KMS-11 (cell line): ENCODE results near the gene SMIM14.
"Not testable (repeated sequence)": the region's sequence is repeated elsewhere in the genome, so short reads cannot be mapped to it uniquely, and the experiment has no call there.

Experiments used
- H2AFZ ChIP-seq: fragments of 200-600 bp; sonication (generic); 2 replicates; pipeline ENCODE4 v1.6.1; 2016; ENCODE audit warnings: antibody characterized with exemption, mixed run types, low read depth
- H3K27ac ChIP-seq: fragments of 200-600 bp; sonication (generic); 2 replicates; pipeline ENCODE4 v1.6.1; 2016; ENCODE audit warnings: mild to moderate bottlenecking, mixed run types
- H3K27me3 ChIP-seq: fragments of 200-600 bp; sonication (generic); 2 replicates; pipeline ENCODE4 v1.6.1; 2017; ENCODE audit warnings: mild to moderate bottlenecking, low read depth, mixed run types, moderate library complexity; ENCODE audit not compliant: insufficient read depth
- H3K36me3 ChIP-seq: fragments of 200-600 bp; sonication (generic); 2 replicates; pipeline ENCODE4 v1.6.1; 2017; ENCODE audit warnings: mild to moderate bottlenecking, mixed run types; ENCODE audit not compliant: insufficient read depth
- H3K4me1 ChIP-seq: fragments of 200-600 bp; sonication (generic); 2 replicates; pipeline ENCODE4 v1.6.1; 2016; ENCODE audit warnings: mild to moderate bottlenecking, low read depth, mixed run types; ENCODE audit not compliant: poor library complexity, severe bottlenecking
- H3K4me2 ChIP-seq: fragments of 200-600 bp; sonication (generic); 2 replicates; pipeline ENCODE4 v1.7.0; 2016; ENCODE audit warnings: mild to moderate bottlenecking, mixed run types
- H3K4me3 ChIP-seq: fragments of 200-600 bp; sonication (generic); IDR thresholded peaks from 2 replicates; pipeline ENCODE4 v1.6.1; 2017; ENCODE audit warnings: low read depth, low read length, mixed read lengths; ENCODE audit not compliant: insufficient read depth
- H3K79me2 ChIP-seq: fragments of 200-600 bp; sonication (generic); 2 replicates; pipeline ENCODE4 v1.6.1; 2016; ENCODE audit warnings: low read depth, mixed run types; ENCODE audit not compliant: insufficient read depth
- H3K9ac ChIP-seq: fragments of 200-600 bp; sonication (generic); 2 replicates; pipeline ENCODE4 v1.6.1; 2016; ENCODE audit warnings: mild to moderate bottlenecking, mixed run types
- H4K20me1 ChIP-seq: fragments of 200-600 bp; sonication (generic); 2 replicates; pipeline ENCODE4 v1.6.1; 2016; ENCODE audit warnings: mild to moderate bottlenecking, mixed run types; ENCODE audit not compliant: insufficient read depth
- TF ChIP-seq, protein P1 (sequence below): fragments of 200-600 bp; sonication (generic); conservative IDR thresholded peaks from 2 replicates; pipeline ENCODE4 v1.6.1; 2017; ENCODE audit warnings: low read depth, mild to moderate bottlenecking, antibody characterized with exemption, low read length, moderate library complexity, mixed read lengths

The SMIM14 gene

GRCh38 chr4:39555472-39555871 lies 83.2 kb downstream of the SMIM14 start:
- Histone ChIP-seq H3K79me2 (no peaks in the 10 kb centered on the region), H3K9ac (no peak overlapping the region), H4K20me1 (no peaks in the 10 kb centered on the region), H3K27me3 (no peaks in the 10 kb centered on the region), H3K4me3 (no peak overlapping the region), H3K27ac (no peak overlapping the region), H3K36me3 (no peaks in the 10 kb centered on the region), H3K4me1 (no peaks in the 10 kb centered on the region), H3K4me2 (no peak overlapping the region), H2AFZ (no peak overlapping the region)
- TF ChIP-seq, protein P1, sequence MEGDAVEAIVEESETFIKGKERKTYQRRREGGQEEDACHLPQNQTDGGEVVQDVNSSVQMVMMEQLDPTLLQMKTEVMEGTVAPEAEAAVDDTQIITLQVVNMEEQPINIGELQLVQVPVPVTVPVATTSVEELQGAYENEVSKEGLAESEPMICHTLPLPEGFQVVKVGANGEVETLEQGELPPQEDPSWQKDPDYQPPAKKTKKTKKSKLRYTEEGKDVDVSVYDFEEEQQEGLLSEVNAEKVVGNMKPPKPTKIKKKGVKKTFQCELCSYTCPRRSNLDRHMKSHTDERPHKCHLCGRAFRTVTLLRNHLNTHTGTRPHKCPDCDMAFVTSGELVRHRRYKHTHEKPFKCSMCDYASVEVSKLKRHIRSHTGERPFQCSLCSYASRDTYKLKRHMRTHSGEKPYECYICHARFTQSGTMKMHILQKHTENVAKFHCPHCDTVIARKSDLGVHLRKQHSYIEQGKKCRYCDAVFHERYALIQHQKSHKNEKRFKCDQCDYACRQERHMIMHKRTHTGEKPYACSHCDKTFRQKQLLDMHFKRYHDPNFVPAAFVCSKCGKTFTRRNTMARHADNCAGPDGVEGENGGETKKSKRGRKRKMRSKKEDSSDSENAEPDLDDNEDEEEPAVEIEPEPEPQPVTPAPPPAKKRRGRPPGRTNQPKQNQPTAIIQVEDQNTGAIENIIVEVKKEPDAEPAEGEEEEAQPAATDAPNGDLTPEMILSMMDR = no peak

DNA sequence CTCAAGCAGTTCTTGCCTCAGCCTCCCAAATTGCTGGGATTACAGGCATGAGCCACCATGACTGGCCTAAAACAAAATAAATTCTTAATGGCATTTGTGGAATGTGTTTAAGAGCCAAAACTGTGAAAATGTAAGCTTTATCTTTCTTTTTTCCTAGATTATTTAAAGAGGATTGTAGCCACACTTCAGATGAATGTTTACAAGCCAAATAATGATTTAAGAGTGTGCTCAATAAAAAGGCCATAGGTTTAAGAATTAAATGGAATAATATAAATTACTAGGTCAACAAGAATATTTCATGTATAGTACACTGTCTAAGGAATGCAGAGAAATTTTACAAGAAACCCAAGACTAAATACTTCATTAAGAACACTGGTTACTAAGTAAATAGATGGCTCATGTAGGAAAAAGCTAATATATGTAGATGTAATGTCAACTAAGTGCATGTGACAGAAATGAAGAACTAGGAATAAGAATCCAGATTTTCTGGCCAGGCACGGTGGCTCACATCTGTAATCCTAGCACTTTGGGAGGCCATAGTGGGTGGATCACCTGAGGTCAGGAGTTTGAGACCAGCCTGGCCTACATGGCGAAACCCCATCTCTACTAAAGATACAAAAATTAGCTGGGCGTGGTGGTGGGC lies 90.1 kb downstream of the SMIM14 start:
- H3K79me2 ChIP-seq = no peaks in the 10 kb centered on the region
- no peak overlapping the region for H3K4me2 ChIP-seq
- H4K20me1 ChIP-seq = no peaks in the 10 kb centered on the region
- TF ChIP-seq, protein P1 = no peak
- H3K4me1 ChIP-seq = no peaks in the 10 kb centered on the region
- H3K27ac ChIP-seq = no peak overlapping the region
- H3K36me3 ChIP-seq = no peaks in the 10 kb centered on the region
- no peaks in the 10 kb centered on the region for H3K27me3 ChIP-seq
- no peak overlapping the region for H3K4me3 ChIP-seq
- H2AFZ ChIP-seq = no peak overlapping the region
- no peak overlapping the region for H3K9ac ChIP-seq

DNA sequence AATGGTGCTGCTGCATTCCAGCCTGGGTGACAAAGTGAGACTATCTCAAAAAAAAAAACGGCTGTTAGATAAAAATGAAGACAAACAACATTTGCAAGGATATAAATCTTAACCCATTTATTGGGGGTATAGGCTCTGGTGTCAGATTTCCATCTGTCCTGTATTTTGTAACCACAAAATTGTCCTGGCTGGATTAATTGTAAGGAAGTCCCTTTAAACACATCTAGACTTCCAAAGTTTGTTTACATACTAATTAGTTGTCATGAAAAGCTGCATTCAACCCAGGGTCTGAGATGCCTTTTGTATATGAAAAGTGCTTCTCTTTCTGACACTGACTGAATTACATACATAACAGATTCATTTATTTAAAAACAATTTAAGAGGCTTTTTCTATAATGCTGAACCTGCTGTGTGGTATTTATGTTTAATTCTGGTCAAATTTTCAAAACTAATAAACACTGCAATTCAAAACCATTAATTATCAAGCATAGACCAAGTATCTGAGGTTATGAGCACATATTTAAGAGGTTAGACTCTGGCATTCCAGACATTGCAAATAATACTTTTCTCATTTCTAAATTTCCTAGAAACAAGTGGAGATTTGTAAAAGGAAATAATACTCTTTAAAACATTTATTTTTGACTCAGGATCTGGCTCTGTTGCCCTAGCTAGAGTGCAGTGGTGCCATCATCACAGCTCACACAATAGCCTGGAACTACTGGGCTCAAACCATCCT lies 93.9 kb downstream of the SMIM14 start:
- H4K20me1 ChIP-seq = no peaks in the 10 kb centered on the region
- no peak overlapping the region for H3K4me3 ChIP-seq
- H3K36me3 ChIP-seq = no peaks in the 10 kb centered on the region
- no peak overlapping the region for H3K4me2 ChIP-seq
- no peak overlapping the region for H2AFZ ChIP-seq
- H3K27me3 ChIP-seq = no peaks in the 10 kb centered on the region
- no peak overlapping the region for H3K27ac ChIP-seq
- no peak overlapping the region for H3K9ac ChIP-seq
- H3K79me2 ChIP-seq = no peaks in the 10 kb centered on the region
- TF ChIP-seq, protein P1 = no peak
- H3K4me1 ChIP-seq = no peaks in the 10 kb centered on the region

- H3K27me3 ChIP-seq, H3K27ac ChIP-seq, H3K4me3 ChIP-seq, H3K4me2 ChIP-seq, H3K4me1 ChIP-seq, H4K20me1 ChIP-seq, H3K9ac ChIP-seq, H3K79me2 ChIP-seq, H3K36me3 ChIP-seq, H2AFZ ChIP-seq: not testable (repeated sequence)
Measured at GRCh38 chr4:39544080-39544479, 94.6 kb downstream of the SMIM14 start.

DNA sequence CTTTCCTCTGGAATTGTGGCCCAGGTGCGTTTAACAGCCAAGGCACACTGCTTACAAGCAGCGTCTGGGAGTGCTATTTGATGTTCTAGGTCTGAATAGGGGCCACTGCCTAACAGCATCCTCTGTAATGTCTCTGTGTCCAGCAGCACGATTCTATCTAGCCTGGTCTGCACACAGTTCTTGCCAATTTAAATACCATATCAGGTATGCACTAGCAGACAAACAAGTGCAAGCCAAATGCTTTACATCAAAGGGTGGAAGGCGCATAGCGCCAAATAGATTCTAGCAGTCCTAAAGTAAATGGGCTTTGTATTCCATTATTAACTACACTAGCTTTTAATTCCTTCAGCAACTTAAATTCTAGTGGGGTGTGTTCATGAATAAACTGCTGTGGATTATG lies 95.6 kb downstream of the SMIM14 start:
- Histone ChIP-seq H3K4me3 (no peak overlapping the region), H2AFZ (no peak overlapping the region), H3K36me3 (no peaks in the 10 kb centered on the region), H3K27me3 (no peaks in the 10 kb centered on the region), H3K79me2 (no peaks in the 10 kb centered on the region), H3K4me2 (no peak overlapping the region), H4K20me1 (no peaks in the 10 kb centered on the region), H3K9ac (no peak overlapping the region), H3K4me1 (no peaks in the 10 kb centered on the region), H3K27ac (no peak overlapping the region)
- TF ChIP-seq, protein P1 = no peak
